ENCODE data around the gene ZBTB11.
"Not testable (repeated sequence)": the region's sequence is repeated elsewhere in the genome, so short reads cannot be mapped to it uniquely, and the experiment has no call there.

The ZBTB11 gene

GRCh38 chr3:101617478-101617877 lies 59.5 kb downstream of the ZBTB11 start:
- no peak for DNase-seq

DNA sequence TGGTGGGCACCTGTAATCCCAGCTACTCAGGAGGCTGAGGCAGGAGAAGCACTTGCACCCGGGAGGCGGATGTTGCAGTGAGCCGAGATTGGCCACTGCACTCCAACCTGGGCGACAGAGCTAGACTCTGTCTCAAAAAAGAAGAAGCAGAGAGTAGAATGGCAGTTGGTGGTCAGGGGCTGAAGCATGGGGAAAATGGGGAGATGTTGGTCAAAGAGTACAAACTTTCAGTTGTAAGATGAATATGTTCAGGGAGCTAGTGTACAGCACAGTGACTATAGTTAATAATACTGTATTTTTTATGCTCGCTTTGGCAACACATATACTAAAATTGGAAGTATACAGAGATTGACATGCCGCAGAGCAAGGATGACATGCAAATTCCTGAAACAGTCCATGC lies 61.4 kb downstream of the ZBTB11 start:
- no peak for DNase-seq

DNA sequence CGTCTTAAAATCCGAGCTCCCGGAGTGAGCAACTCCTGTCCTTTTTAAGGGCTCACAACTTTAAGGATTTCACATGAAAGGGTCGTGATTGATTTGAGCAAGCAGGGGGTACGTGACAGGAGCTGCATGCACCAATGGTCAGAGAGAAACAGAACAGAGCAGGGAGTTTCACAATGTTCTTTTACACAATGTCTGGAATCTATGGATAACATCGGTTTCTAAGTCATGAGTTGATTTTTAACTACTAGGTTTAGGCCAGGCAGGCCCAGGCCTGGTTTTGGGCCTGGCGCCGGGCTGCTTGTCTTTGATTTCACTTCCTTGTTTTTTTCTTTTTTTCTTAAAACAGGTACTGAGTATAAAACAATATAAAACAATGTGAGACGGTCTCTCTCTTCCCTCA lies 63.9 kb downstream of the ZBTB11 start:
- not testable (repeated sequence) for DNase-seq

DNA sequence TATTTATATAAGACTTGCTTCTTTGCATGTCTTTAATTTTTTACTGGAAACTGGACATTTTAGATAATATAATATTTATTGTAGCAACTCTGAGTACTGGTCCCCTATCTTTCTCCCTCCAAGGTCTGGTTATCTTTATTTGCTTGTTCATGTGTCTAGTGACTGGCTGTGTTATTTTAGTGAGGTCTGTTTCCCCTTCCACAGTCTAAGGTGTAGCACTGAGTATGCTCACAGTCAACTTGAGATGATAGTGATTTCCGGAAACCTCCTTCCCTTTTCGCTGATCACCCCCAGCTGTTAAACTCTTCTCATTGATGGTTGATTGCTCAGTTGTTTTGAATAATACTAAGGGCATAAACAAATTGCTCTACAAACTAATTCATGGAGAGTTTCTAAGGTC lies 65.9 kb downstream of the ZBTB11 start:
- DNase-seq: no peak

- DNase-seq: not testable (repeated sequence)
Measured at GRCh38 chr3:101605398-101605797, 71.5 kb downstream of the ZBTB11 start.

DNA sequence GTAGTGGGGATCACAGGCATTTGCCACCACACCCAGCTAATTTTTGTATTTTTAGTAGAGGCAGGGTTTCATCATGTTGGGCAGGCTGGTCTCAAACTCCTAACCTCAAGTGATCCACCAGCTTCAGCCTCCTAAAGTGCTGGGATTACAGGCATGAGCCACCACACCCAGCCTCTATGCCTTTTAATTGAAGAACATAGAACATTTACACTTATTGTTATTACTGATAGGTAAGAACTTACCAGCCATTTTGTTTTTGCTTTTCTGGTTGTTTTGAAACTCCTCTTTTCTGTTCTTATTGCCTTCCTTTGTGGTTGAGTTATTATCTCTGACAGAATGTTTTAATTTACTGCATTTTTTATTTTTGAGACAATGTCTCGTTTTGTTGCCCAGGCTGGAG lies 73.7 kb downstream of the ZBTB11 start:
- DNase-seq: no peak

DNA sequence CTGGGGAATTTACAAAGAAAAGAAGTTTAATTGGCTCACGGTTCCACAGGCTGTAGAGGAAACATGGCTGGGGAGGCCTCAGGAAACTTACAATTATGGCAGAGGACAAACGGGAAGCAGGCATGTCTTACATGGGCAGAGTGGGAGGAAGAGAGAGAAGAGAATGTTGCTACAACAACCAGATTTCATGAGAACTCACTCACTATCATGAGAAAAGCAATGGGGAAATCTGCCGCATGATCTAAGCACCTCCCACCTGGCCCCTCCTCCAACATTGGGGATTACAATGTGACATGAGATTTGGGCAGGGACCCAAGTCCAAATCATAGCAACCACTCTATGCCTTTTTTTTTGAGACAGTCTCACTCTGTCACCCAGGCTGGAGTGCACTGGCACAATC lies 74.2 kb downstream of the ZBTB11 start:
- DNase-seq: no peak
